Mammary epithelial cell (primary cell): ENCODE data around the gene NSD1.

ENCODE experiments used
- CTCF ChIP-seq, 2 donors: IDR thresholded peaks in 1 of 2; conservative IDR thresholded peaks in 1 of 2; 2 replicates each; pipeline ENCODE4 v1.5.1; 2011 to 2012; ENCODE audit warnings: inconsistent platforms in 2 of 2, low read length in 2 of 2, mild to moderate bottlenecking in 2 of 2, control low read depth in 1 of 2, low read depth in 1 of 2; ENCODE audit not compliant: insufficient read depth in 1 of 2; ENCODE audit errors: extremely low read depth in 1 of 2
- EZH2 ChIP-seq: IDR thresholded peaks from 2 replicates; pipeline ENCODE4 v1.6.1; 2012; ENCODE audit warnings: low read length, inconsistent platforms, borderline replicate concordance

DNA sequence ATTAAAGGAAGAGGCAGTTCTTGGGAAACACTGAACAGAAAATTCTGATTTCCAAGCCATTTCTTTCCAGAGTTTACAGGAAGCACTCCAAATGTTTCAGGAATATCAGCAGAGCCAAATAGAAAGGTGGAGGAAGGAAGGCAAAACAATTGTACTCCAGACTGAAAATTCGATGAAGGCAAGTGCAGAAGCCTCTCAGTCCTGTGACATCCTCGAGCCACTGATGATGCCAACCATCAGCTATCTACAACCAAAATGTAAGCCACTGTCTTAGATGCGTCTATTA is 215.7 kb downstream of the NSD1 start:
- TF ChIP-seq CTCF (conservative IDR thresholded peaks at IDR 0.05 in 1 of 2, IDR thresholded peaks at IDR 0.05 in 1 of 2; ENCODE audit: extremely low read depth in 1 of 2, insufficient read depth in 1 of 2, low read depth in 1 of 2, low read length in 2 of 2) (no peak), EZH2 (no peak)
